ENCODE data around the gene APCDD1. TPM values are rescaled to one million over a fixed set of nuclear protein-coding genes. Genes with fewer than 3 reads are reported as not detected.
A peak's percentile ranks its signal among the peaks of the same experiment; 100 is the strongest.

The APCDD1 gene
- total RNA-seq, 1 experiment from 2014 or later: not detected

DNA sequence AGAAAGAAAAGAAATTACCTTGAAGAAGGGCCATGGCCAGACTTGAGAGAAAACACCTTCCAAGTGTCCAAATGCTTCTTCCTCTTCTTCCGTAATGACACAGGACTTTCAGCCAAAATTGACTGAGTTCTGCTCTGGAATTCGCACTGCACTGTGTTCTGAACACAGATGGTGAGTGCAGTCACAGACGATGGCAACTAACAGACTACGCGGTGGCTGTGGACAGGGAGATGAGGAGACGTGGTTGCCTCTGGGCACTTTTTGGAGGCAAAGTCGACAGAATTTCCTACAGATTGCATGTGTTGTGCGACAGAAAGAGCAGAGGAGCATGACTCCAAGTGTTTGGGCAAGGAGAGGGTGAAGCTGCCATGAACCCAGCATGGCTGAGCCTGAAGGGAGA lies 67.1 kb downstream of the APCDD1 start:
- DNase-seq: no peak
- no peak overlapping the region for H3K4me3 Mint-ChIP-seq (ENCODE audit: low read depth, unreplicated experiment)
- peaks cover 14% of the 10 kb centered on the region for H3K4me1 Mint-ChIP-seq (ENCODE audit: low read depth, unreplicated experiment)
- H3K27me3 Mint-ChIP-seq (ENCODE audit: unreplicated experiment): peaks cover 58% of the 10 kb centered on the region
- H3K27ac Mint-ChIP-seq (ENCODE audit: unreplicated experiment): no peak overlapping the region
- intact Hi-C loops (cut with micrococcal nuclease; ENCODE audit: unreplicated experiment): loop anchor here (5.0 kb wide), 2 partner anchors 444 to 504 kb away; no protein-coding TSS in a partner anchor
- peaks cover 18% of the 10 kb centered on the region for H3K36me3 Mint-ChIP-seq (ENCODE audit: insufficient read depth, unreplicated experiment)
- BruUV-seq (replicated peaks): no TSS peak
- TF ChIP-seq, protein P1, sequence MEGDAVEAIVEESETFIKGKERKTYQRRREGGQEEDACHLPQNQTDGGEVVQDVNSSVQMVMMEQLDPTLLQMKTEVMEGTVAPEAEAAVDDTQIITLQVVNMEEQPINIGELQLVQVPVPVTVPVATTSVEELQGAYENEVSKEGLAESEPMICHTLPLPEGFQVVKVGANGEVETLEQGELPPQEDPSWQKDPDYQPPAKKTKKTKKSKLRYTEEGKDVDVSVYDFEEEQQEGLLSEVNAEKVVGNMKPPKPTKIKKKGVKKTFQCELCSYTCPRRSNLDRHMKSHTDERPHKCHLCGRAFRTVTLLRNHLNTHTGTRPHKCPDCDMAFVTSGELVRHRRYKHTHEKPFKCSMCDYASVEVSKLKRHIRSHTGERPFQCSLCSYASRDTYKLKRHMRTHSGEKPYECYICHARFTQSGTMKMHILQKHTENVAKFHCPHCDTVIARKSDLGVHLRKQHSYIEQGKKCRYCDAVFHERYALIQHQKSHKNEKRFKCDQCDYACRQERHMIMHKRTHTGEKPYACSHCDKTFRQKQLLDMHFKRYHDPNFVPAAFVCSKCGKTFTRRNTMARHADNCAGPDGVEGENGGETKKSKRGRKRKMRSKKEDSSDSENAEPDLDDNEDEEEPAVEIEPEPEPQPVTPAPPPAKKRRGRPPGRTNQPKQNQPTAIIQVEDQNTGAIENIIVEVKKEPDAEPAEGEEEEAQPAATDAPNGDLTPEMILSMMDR (IDR thresholded peaks at IDR 0.05; ENCODE audit: unreplicated experiment): no peak
- CTCF ChIA-PET: no interaction called here
- H3K9me3 Mint-ChIP-seq (ENCODE audit: low read depth, unreplicated experiment): no peaks in the 10 kb centered on the region

DNA sequence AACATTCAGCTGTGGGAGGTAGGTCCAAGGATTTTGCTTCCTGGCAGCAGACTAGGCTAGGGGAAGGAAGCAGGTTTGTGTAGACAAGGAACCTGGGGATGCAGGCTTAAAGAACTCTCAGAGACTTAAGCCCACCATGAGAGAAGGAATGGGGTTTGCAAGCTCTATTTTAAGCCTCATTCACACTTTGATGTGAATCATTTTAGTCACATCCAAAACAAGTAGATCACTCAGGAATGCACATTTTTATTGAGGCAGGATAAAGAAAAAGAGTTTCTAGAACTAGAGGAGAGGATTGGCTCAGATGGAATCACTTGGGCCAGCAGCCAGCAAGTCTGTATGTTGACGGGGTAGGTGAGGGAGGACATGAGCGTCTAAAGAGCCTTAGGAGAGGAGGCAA lies 68.1 kb downstream of the APCDD1 start:
- Mint-ChIP-seq H3K27me3 (ENCODE audit: unreplicated experiment) (peaks cover 48% of the 10 kb centered on the region), H3K9me3 (ENCODE audit: low read depth, unreplicated experiment) (no peaks in the 10 kb centered on the region), H3K27ac (ENCODE audit: unreplicated experiment) (no peak overlapping the region), H3K4me1 (ENCODE audit: low read depth, unreplicated experiment) (peaks cover 21% of the 10 kb centered on the region), H3K36me3 (ENCODE audit: insufficient read depth, unreplicated experiment) (peaks cover 28% of the 10 kb centered on the region), H3K4me3 (ENCODE audit: low read depth, unreplicated experiment) (no peak overlapping the region)
- intact Hi-C loops (cut with micrococcal nuclease; ENCODE audit: unreplicated experiment): loop anchor here (5.0 kb wide), 2 partner anchors 445 to 505 kb away; no protein-coding TSS in a partner anchor
- no peak for DNase-seq
- BruUV-seq (replicated peaks): no TSS peak
- TF ChIP-seq, protein P1 (IDR thresholded peaks at IDR 0.05; ENCODE audit: unreplicated experiment): no peak
- CTCF ChIA-PET: interaction anchor here (0.6 to 0.9 kb wide), 2 partner anchors 504 to 549 kb away, joined by 4 read pairs; no protein-coding TSS in a partner anchor

DNA sequence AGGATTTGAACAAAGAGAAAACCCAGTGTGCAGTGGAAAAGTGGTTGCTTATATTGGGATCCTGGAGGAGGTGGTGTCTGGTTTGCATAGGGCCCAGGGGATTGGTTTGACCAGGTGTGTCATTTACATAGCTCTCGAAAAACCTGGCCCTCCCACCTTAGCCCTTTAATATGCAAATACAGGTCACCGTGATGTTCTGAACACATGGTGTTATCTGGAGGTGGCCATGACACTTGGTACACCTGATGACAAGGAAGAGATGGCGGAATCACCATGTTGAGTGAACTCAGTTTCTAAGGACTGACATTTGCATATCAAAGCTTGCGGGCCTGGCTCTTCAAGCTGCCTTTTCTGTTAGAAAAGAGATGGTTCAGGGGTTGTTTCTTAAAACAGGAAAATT lies 69.1 kb downstream of the APCDD1 start:
- H3K4me1 Mint-ChIP-seq (ENCODE audit: low read depth, unreplicated experiment): peaks cover 30% of the 10 kb centered on the region
- CTCF ChIA-PET: no interaction called here
- H3K27ac Mint-ChIP-seq (ENCODE audit: unreplicated experiment): no peak overlapping the region
- no peak overlapping the region for H3K4me3 Mint-ChIP-seq (ENCODE audit: low read depth, unreplicated experiment)
- intact Hi-C loops (cut with micrococcal nuclease; ENCODE audit: unreplicated experiment): loop anchor here (5.0 kb wide), 2 partner anchors 446 to 506 kb away; no protein-coding TSS in a partner anchor
- H3K27me3 Mint-ChIP-seq (ENCODE audit: unreplicated experiment): peaks cover 38% of the 10 kb centered on the region
- peaks cover 29% of the 10 kb centered on the region for H3K36me3 Mint-ChIP-seq (ENCODE audit: insufficient read depth, unreplicated experiment)
- TF ChIP-seq, protein P1 (IDR thresholded peaks at IDR 0.05; ENCODE audit: unreplicated experiment): no peak
- no peak for DNase-seq
- no peaks in the 10 kb centered on the region for H3K9me3 Mint-ChIP-seq (ENCODE audit: low read depth, unreplicated experiment)
- BruUV-seq (replicated peaks): no TSS peak

DNA sequence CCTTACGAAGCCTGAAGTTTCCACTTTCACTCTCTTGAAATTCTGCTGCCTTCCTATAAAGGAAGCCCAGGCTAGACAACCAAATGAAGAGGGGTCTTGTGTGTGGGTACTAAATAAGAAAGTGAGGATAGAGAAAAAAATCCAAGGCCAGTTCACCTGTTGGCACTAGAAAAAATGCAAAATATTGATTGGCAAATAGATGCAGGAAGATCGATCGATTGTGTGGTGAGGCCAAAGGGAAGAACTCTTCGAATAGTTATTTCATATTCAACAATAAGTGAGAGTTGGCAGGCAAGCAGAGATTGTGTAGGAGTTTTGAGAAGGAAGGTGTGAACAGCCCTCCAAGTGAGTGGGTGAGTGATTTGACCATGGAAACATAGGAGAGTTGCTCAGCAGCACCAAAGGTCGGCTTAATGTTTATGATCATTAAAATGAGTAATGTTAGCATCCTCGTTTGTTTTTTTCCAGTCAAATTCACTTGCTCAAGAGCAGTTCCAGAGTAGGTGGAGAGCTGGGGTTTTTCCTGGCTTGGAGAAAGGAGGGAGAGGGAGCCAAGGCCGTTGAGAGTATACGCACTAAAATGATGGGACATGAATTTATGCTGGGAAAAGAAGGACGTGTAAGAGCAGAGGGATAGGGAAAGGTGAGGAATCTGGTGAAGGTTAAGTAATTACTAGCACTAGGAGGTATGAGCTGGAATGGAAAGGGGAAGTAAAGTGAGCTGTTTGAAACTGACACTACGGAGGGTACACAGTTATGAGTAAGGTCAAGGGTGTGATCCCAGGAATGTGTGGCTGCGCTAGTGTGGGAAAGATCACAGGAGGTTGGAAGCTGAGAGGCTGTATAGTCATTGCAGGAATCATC lies 70.3 kb downstream of the APCDD1 start:
- DNase-seq: no peak
- Mint-ChIP-seq H3K4me1 (ENCODE audit: low read depth, unreplicated experiment) (peaks cover 34% of the 10 kb centered on the region), H3K27ac (ENCODE audit: unreplicated experiment) (peak overlapping the region; percentile 96), H3K9me3 (ENCODE audit: low read depth, unreplicated experiment) (no peaks in the 10 kb centered on the region), H3K4me3 (ENCODE audit: low read depth, unreplicated experiment) (peak overlapping the region; percentile 89), H3K36me3 (ENCODE audit: insufficient read depth, unreplicated experiment) (peaks cover 29% of the 10 kb centered on the region), H3K27me3 (ENCODE audit: unreplicated experiment) (peaks cover 26% of the 10 kb centered on the region)
- CTCF ChIA-PET: no interaction called here
- TF ChIP-seq, protein P1 (IDR thresholded peaks at IDR 0.05; ENCODE audit: unreplicated experiment): no peak
- no TSS peak for BruUV-seq (replicated peaks)
- intact Hi-C loops (cut with micrococcal nuclease; ENCODE audit: unreplicated experiment): loop anchor here (5.0 kb wide), 2 partner anchors 447 to 507 kb away; no protein-coding TSS in a partner anchor
